ENCODE data around the gene SPATA1.
"Not testable (repeated sequence)": the region's sequence is repeated elsewhere in the genome, so short reads cannot be mapped to it uniquely, and the experiment has no call there.

DNA sequence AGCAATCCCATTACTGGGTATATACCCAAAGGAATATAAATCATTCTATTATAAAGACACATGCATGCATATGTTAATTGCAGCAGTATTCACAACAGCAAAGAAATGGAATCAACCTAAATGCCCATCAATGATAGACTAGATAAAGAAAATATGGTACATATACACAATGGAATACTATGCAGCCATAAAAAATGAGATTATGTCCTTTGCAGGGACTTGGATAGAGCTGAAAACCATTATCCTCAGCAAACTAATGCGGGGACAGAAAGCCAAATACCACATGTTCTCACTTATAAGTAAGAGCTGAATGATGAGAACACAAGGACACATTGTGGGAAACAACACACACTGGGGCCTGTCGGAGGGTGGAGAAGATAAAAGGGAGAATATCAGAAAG lies 88.8 kb downstream of the SPATA1 start:
- TF ChIP-seq, protein P1, sequence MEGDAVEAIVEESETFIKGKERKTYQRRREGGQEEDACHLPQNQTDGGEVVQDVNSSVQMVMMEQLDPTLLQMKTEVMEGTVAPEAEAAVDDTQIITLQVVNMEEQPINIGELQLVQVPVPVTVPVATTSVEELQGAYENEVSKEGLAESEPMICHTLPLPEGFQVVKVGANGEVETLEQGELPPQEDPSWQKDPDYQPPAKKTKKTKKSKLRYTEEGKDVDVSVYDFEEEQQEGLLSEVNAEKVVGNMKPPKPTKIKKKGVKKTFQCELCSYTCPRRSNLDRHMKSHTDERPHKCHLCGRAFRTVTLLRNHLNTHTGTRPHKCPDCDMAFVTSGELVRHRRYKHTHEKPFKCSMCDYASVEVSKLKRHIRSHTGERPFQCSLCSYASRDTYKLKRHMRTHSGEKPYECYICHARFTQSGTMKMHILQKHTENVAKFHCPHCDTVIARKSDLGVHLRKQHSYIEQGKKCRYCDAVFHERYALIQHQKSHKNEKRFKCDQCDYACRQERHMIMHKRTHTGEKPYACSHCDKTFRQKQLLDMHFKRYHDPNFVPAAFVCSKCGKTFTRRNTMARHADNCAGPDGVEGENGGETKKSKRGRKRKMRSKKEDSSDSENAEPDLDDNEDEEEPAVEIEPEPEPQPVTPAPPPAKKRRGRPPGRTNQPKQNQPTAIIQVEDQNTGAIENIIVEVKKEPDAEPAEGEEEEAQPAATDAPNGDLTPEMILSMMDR (IDR thresholded peaks at IDR 0.05), result not testable (repeated sequence)
- TF ChIP-seq POLR2A (IDR thresholded peaks at IDR 0.05); POLR2AphosphoS5 (IDR thresholded peaks at IDR 0.05); EP300 (IDR thresholded peaks at IDR 0.05; ENCODE audit: low read depth): not testable (repeated sequence)
